ENCODE data around the gene ASAH2.
A peak's percentile ranks its signal among the peaks of the same experiment; 100 is the strongest.

- TF ChIP-seq CTCF (IDR thresholded peaks at IDR 0.05 in 2 of 3, conservative IDR thresholded peaks at IDR 0.05 in 1 of 3; ENCODE audit: borderline replicate concordance in 1 of 3, insufficient read depth in 1 of 3, low read depth in 2 of 3, low read length in 2 of 3) (no peak), REST (IDR thresholded peaks at IDR 0.05; ENCODE audit: low read depth) (no peak), MAX (IDR thresholded peaks at IDR 0.05) (no peak), POLR2A (IDR thresholded peaks at IDR 0.05; ENCODE audit: borderline replicate concordance, extremely low read depth, insufficient read depth, insufficient read length) (no peak), JUND (IDR thresholded peaks at IDR 0.05) (peak; percentile 20; the same call in 1 of the 2 replicates), POLR2AphosphoS5 (IDR thresholded peaks at IDR 0.05; ENCODE audit: low read depth, low read length) (no peak), SIN3A (IDR thresholded peaks at IDR 0.05; ENCODE audit: low read depth) (no peak), YY1 (IDR thresholded peaks at IDR 0.05; ENCODE audit: extremely low read depth, insufficient replicate concordance, low read depth, low read length) (no peak)
Observed at GRCh38 chr10:50279489-50279888, 28.2 kb upstream of the ASAH2 start.

All from HCT116 (cell line).